ENCODE data around the gene CWC27. TPM values are rescaled to one million over a fixed set of nuclear protein-coding genes. Genes with fewer than 3 reads are reported as not detected.

Gene CWC27
- total and polyA plus RNA-seq, 2 donors from 2014 or later, result 16.5 to 17.3 TPM

DNA sequence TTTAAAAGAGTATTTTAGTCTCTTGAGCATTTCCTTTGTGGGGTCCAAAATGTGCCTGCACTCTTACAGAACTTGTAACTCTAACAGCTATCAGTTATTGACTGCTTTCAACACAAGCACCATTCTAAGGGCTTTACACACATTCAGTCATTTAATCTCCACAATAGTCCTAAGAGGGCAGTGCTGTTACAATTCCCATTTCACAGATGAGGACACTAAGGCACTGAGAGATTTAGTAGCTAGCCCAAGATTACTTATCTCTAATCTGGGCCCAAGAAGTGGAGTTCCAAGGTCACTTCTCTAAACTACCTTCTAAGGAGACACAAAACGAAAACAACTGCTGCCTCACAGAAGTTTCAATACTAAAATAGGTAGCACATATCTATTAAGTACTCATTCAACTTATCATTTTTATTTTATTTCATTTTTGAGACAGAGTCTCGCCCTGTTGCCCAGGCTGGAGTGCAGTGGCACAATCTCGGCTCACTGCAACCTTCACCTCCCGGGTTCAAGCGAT, 275.2 kb downstream of the CWC27 start:
- Histone ChIP-seq H3K27ac (ENCODE audit: low read depth in 2 of 2, low read length in 2 of 2) (no peak overlapping the region), H3K4me3 (ENCODE audit: low read length in 3 of 3) (no peak overlapping the region), H3K4me1 (ENCODE audit: control insufficient read depth in 2 of 3, insufficient read depth in 2 of 3, low read depth in 1 of 3, low read length in 3 of 3) (no peaks in the 10 kb centered on the region), H3K9me3 (ENCODE audit: control insufficient read depth in 2 of 3, insufficient read depth in 1 of 3, low read length in 3 of 3) (no peaks in the 10 kb centered on the region), H3K27me3 (ENCODE audit: control insufficient read depth, insufficient read depth, low read length) (no peaks in the 10 kb centered on the region), H3K9ac (ENCODE audit: low read length in 3 of 3) (no peak overlapping the region), H3K36me3 (ENCODE audit: control insufficient read depth in 2 of 3, insufficient read depth in 3 of 3, low read length in 3 of 3) (no peaks in the 10 kb centered on the region)
- intact Hi-C loops (cut with DNase I), result no loop called here
- DNase-seq (no peak), FAIRE-seq (no peak)
- TF ChIP-seq, protein P1, sequence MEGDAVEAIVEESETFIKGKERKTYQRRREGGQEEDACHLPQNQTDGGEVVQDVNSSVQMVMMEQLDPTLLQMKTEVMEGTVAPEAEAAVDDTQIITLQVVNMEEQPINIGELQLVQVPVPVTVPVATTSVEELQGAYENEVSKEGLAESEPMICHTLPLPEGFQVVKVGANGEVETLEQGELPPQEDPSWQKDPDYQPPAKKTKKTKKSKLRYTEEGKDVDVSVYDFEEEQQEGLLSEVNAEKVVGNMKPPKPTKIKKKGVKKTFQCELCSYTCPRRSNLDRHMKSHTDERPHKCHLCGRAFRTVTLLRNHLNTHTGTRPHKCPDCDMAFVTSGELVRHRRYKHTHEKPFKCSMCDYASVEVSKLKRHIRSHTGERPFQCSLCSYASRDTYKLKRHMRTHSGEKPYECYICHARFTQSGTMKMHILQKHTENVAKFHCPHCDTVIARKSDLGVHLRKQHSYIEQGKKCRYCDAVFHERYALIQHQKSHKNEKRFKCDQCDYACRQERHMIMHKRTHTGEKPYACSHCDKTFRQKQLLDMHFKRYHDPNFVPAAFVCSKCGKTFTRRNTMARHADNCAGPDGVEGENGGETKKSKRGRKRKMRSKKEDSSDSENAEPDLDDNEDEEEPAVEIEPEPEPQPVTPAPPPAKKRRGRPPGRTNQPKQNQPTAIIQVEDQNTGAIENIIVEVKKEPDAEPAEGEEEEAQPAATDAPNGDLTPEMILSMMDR (IDR thresholded peaks at IDR 0.05; ENCODE audit: borderline replicate concordance, extremely low read depth, insufficient read depth), result no peak

DNA sequence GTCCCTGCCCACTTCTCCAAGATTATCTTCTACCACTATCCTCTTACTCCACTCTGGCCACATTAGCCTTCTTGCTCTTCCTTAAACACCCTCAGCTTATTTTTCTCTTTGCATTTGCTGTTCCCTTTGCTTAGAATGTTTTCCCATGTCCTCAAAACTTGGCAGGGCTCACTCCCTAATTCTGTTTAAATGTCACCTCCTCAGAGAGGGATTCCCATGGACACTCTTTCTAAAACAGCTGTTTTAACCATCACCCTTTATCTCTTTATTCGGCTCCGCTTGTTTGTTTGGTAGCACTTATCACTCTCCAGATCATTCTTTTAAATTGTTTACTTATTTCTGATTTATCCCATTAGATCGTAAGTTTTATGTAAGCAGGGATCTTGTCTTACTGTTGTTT, 278.5 kb downstream of the CWC27 start:
- DNase-seq, result no peak
- H3K27me3 ChIP-seq (ENCODE audit: control insufficient read depth, insufficient read depth, low read length), result no peaks in the 10 kb centered on the region
- TF ChIP-seq, protein P1 (IDR thresholded peaks at IDR 0.05; ENCODE audit: borderline replicate concordance, extremely low read depth, insufficient read depth), result no peak
- H3K36me3 ChIP-seq (ENCODE audit: control insufficient read depth in 2 of 3, insufficient read depth in 3 of 3, low read length in 3 of 3), result no peaks in the 10 kb centered on the region
- H3K4me1 ChIP-seq (ENCODE audit: control insufficient read depth in 2 of 3, insufficient read depth in 2 of 3, low read depth in 1 of 3, low read length in 3 of 3), result no peaks in the 10 kb centered on the region
- no peak overlapping the region for H3K27ac ChIP-seq (ENCODE audit: low read depth in 2 of 2, low read length in 2 of 2)
- no peak for FAIRE-seq
- no peak overlapping the region for H3K4me3 ChIP-seq (ENCODE audit: low read length in 3 of 3)
- intact Hi-C loops (cut with DNase I), result no loop called here
- no peaks in the 10 kb centered on the region for H3K9me3 ChIP-seq (ENCODE audit: control insufficient read depth in 2 of 3, insufficient read depth in 1 of 3, low read length in 3 of 3)
- H3K9ac ChIP-seq (ENCODE audit: low read length in 3 of 3), result no peak overlapping the region

DNA sequence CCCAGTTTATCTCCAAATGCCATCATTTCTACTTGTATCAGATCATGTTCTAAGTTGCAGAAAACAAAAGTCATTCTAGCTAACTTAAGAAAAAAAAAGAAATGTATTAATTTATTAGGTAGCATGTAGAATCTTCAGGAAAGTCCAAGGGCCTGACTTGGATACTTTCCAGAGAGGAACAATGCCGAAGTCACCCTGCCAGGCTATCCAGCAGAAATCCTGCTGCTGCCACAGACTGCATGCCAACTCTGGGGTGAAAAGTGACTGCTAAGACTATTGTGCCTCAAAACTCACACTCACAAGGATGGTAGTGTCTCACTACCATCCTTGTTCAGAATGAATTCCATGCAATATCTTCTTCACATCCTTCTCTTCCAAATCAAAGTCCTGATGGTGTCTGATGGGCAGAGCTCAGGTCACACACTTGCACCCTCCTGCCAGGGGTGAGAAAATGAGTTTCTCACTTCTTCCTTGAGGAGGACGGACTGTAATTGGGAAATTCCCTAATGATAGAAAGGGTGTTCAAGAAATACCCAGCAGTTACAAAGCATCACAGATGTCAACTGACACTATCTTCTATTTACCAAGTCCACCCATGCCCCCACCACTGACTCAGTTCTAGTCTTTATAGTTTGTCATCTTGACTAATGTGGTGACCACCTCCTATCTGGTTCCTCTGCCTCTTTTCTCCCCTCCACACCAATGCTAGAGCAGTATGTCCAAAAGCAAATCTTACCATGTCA, 279.4 kb downstream of the CWC27 start:
- no peak overlapping the region for H3K4me3 ChIP-seq (ENCODE audit: low read length in 3 of 3)
- no peaks in the 10 kb centered on the region for H3K9me3 ChIP-seq (ENCODE audit: control insufficient read depth in 2 of 3, insufficient read depth in 1 of 3, low read length in 3 of 3)
- H3K27ac ChIP-seq (ENCODE audit: low read depth in 2 of 2, low read length in 2 of 2), result no peak overlapping the region
- intact Hi-C loops (cut with DNase I), result no loop called here
- H3K9ac ChIP-seq (ENCODE audit: low read length in 3 of 3), result no peak overlapping the region
- no peaks in the 10 kb centered on the region for H3K36me3 ChIP-seq (ENCODE audit: control insufficient read depth in 2 of 3, insufficient read depth in 3 of 3, low read length in 3 of 3)
- DNase-seq (no peak), FAIRE-seq (no peak)
- TF ChIP-seq, protein P1 (IDR thresholded peaks at IDR 0.05; ENCODE audit: borderline replicate concordance, extremely low read depth, insufficient read depth), result no peak
- no peaks in the 10 kb centered on the region for H3K4me1 ChIP-seq (ENCODE audit: control insufficient read depth in 2 of 3, insufficient read depth in 2 of 3, low read depth in 1 of 3, low read length in 3 of 3)
- H3K27me3 ChIP-seq (ENCODE audit: control insufficient read depth, insufficient read depth, low read length), result no peaks in the 10 kb centered on the region

Data from kidney (tissue), 14 donors.